H1 (cell line): ENCODE results near the gene METRNL. TPM values are rescaled to one million over a fixed set of nuclear protein-coding genes. Genes with fewer than 3 reads are reported as not detected.

Experiments
- CTCF ChIA-PET: fragments of 300-600 bp; sonication (Branson Sonifier 250); formaldehyde crosslinking; loops from one replicate; lab custom pipeline; 2021; ENCODE audit not compliant: partially characterized antibody; lab: Charles Lee
- POLR2A ChIA-PET: fragments of 300-600 bp; sonication (Branson Sonifier 250); formaldehyde crosslinking; loops from one replicate; lab custom pipeline; 2021; ENCODE audit warnings: inconsistent platforms; ENCODE audit not compliant: partially characterized antibody; lab: Charles Lee
- DNase-seq, 2 experiments: peaks; one replicate each; pipeline versions ENCODE4 v3.0.0 to v3.0.0-alpha.2; 2010 to 2022; ENCODE audit warnings: low spot score in 2 of 2, low read depth in 1 of 2, mixed read lengths in 1 of 2
- FAIRE-seq: peaks from 2 replicates; lab custom pipeline; 2011; peaks lifted over from hg19 to GRCh38; lab: Jason Lieb, UNC
- H2AFZ ChIP-seq: 2 replicates; pipeline ENCODE4 v1.8.1; 2012; ENCODE audit warnings: low read length, inconsistent platforms
- H2AK5ac ChIP-seq: 2 replicates; pipeline ENCODE4 v1.6.1; 2013; ENCODE audit warnings: low read depth, low read length
- H2BK120ac ChIP-seq: replicated peaks from 2 replicates; pipeline ENCODE3; 2013; ENCODE audit warnings: low read depth, low read length, inconsistent platforms
- H2BK12ac ChIP-seq: 2 replicates; pipeline ENCODE4 v1.6.1; 2013; ENCODE audit warnings: low read depth, low read length
- H2BK15ac ChIP-seq: 2 replicates; pipeline ENCODE4 v1.6.1; 2013; ENCODE audit warnings: low read length
- H2BK20ac ChIP-seq: 2 replicates; pipeline ENCODE4 v1.6.1; 2013; ENCODE audit warnings: low read length
- H2BK5ac ChIP-seq: 2 replicates; pipeline ENCODE4 v1.6.1; 2013; ENCODE audit warnings: low read depth, low read length
- H3K14ac ChIP-seq: 2 replicates; pipeline ENCODE4 v1.6.1; 2013; ENCODE audit warnings: inconsistent platforms; ENCODE audit not compliant: insufficient read length
- H3K18ac ChIP-seq: 2 replicates; pipeline ENCODE4 v1.6.1; 2013; ENCODE audit warnings: low read length; ENCODE audit errors: extremely low read depth
- H3K23ac ChIP-seq: 2 replicates; pipeline ENCODE4 v1.6.1; 2013; ENCODE audit warnings: inconsistent platforms; ENCODE audit not compliant: insufficient read length
- H3K23me2 ChIP-seq: 2 replicates; pipeline ENCODE4 v1.6.1; 2013; ENCODE audit warnings: low read depth, low read length
- H3K27ac ChIP-seq: 2 replicates; pipeline ENCODE4 v1.6.1; 2011; ENCODE audit warnings: low read depth, low read length, inconsistent platforms
- H3K27me3 ChIP-seq, 4 experiments: replicated peaks in 1 of 4; 1 replicate in 1 of 4; 2 replicates in 3 of 4; pipeline versions ENCODE4 v1.6.1 to v1.8.1; 2011 to 2013; ENCODE audit warnings: low read length in 3 of 4, mild to moderate bottlenecking in 3 of 4, inconsistent platforms in 2 of 4, mixed read lengths in 2 of 4, moderate library complexity in 1 of 4; ENCODE audit not compliant: control insufficient read depth in 3 of 4, insufficient read depth in 3 of 4; ENCODE audit errors: extremely low read depth in 1 of 4
- H3K36me3 ChIP-seq, 4 experiments: 2 replicates each; pipeline versions ENCODE4 v1.6.1 to v1.8.1; 2011 to 2013; ENCODE audit warnings: mild to moderate bottlenecking in 4 of 4, low read length in 3 of 4, moderate library complexity in 2 of 4, control low read depth in 1 of 4, inconsistent platforms in 1 of 4; ENCODE audit not compliant: insufficient read depth in 4 of 4, control insufficient read depth in 2 of 4
- H3K4ac ChIP-seq: replicated peaks from 2 replicates; pipeline ENCODE3; 2013; ENCODE audit warnings: low read length, low read depth, mixed read lengths, inconsistent platforms; ENCODE audit not compliant: insufficient read length
- H3K4me1 ChIP-seq, 4 experiments: replicated peaks in 1 of 4; 1 replicate in 1 of 4; 2 replicates in 3 of 4; pipeline versions ENCODE4 v1.6.1 to v1.8.1; 2011 to 2013; ENCODE audit warnings: low read length in 3 of 4, inconsistent platforms in 2 of 4, mixed read lengths in 1 of 4; ENCODE audit not compliant: insufficient read depth in 4 of 4, control insufficient read depth in 3 of 4
- H3K4me2 ChIP-seq, 2 experiments: 2 replicates each; pipeline versions ENCODE4 v1.6.1 to v1.8.1; 2011 to 2013; ENCODE audit warnings: low read depth in 2 of 2, low read length in 2 of 2, control low read depth in 1 of 2, inconsistent platforms in 1 of 2, mild to moderate bottlenecking in 1 of 2; ENCODE audit not compliant: insufficient read depth in 1 of 2
- H3K4me3 ChIP-seq, 4 experiments: fragments of 200-600, 300-600 bp in 1 of 4; sonication (generic), shearing (Covaris generic), sonication (Bioruptor Twin) in 1 of 4; 2 replicates each; pipeline versions ENCODE4 v1.5.1 to v1.8.1; 2011 to 2016; ENCODE audit warnings: low read length in 4 of 4, low read depth in 3 of 4, control low read depth in 2 of 4, inconsistent platforms in 2 of 4, mild to moderate bottlenecking in 2 of 4, mixed read lengths in 1 of 4, moderate library complexity in 1 of 4; ENCODE audit not compliant: insufficient read depth in 2 of 4; ENCODE audit errors: extremely low read depth in 1 of 4
- H3K56ac ChIP-seq: replicated peaks from 2 replicates; pipeline ENCODE3; 2013; ENCODE audit warnings: low read depth, mild to moderate bottlenecking, mixed read lengths, low read length, inconsistent platforms; ENCODE audit not compliant: insufficient read length
- H3K79me1 ChIP-seq: 2 replicates; pipeline ENCODE4 v1.6.1; 2013; ENCODE audit warnings: low read depth, low read length, control low read depth
- H3K79me2 ChIP-seq, 2 experiments: 2 replicates each; pipeline versions ENCODE4 v1.6.1 to v1.8.1; 2012 to 2013; ENCODE audit warnings: low read length in 2 of 2, mild to moderate bottlenecking in 2 of 2, inconsistent platforms in 1 of 2; ENCODE audit not compliant: insufficient read depth in 2 of 2, control insufficient read depth in 1 of 2
- H3K9ac ChIP-seq, 4 experiments: replicated peaks in 1 of 4; 1 replicate in 1 of 4; 2 replicates in 3 of 4; pipeline versions ENCODE4 v1.6.1 to v1.8.1; 2011 to 2013; ENCODE audit warnings: low read depth in 3 of 4, low read length in 3 of 4, control low read depth in 2 of 4, mild to moderate bottlenecking in 2 of 4, moderate library complexity in 2 of 4, inconsistent platforms in 1 of 4; ENCODE audit errors: extremely low read depth in 1 of 4
- H3K9me3 ChIP-seq, 2 experiments: 2 replicates each; pipeline versions ENCODE4 v1.6.1 to v1.8.1; 2012 to 2013; ENCODE audit warnings: mild to moderate bottlenecking in 2 of 2, moderate library complexity in 2 of 2, control low read depth in 1 of 2, inconsistent platforms in 1 of 2, low read depth in 1 of 2, low read length in 1 of 2, mixed read lengths in 1 of 2; ENCODE audit not compliant: insufficient read depth in 2 of 2
- H4K20me1 ChIP-seq, 2 experiments: replicated peaks in 1 of 2; 2 replicates each; pipeline versions ENCODE3 to v1.8.1; 2011 to 2013; ENCODE audit warnings: inconsistent platforms in 2 of 2, low read length in 2 of 2, mild to moderate bottlenecking in 1 of 2; ENCODE audit not compliant: insufficient read depth in 2 of 2, control insufficient read depth in 1 of 2
- H4K5ac ChIP-seq: 2 replicates; pipeline ENCODE4 v1.6.1; 2013; ENCODE audit warnings: low read length, low read depth, mixed read lengths, inconsistent platforms; ENCODE audit not compliant: insufficient read length
- H4K8ac ChIP-seq: 2 replicates; pipeline ENCODE4 v1.8.0; 2013; ENCODE audit warnings: mild to moderate bottlenecking, moderate library complexity, low read length, inconsistent platforms; ENCODE audit not compliant: insufficient read depth; ENCODE audit errors: extremely low read depth
- H4K91ac ChIP-seq: replicated peaks from 2 replicates; pipeline ENCODE3; 2013; ENCODE audit warnings: low read length, mixed read lengths, inconsistent platforms; ENCODE audit not compliant: insufficient read length
- ASH2L ChIP-seq: fragments of 200-600, 300-600 bp; sonication (generic); IDR thresholded peaks from one replicate; pipeline ENCODE4 v1.7.1; 2017; ENCODE audit warnings: low read length
- BCL11A ChIP-seq, 2 experiments: IDR thresholded peaks; one replicate each; pipeline ENCODE4 v1.6.1; 2011; ENCODE audit warnings: low read depth in 2 of 2, low read length in 2 of 2, mild to moderate bottlenecking in 2 of 2
- CREB1 ChIP-seq: IDR thresholded peaks from 2 replicates; pipeline ENCODE4 v1.6.1; 2012; ENCODE audit warnings: inconsistent platforms
- EZH2 ChIP-seq: fragments of 200-600 bp; sonication (generic); IDR thresholded peaks from 2 replicates; pipeline ENCODE4 v1.7.1; 2012; ENCODE audit warnings: low read depth, mild to moderate bottlenecking, moderate library complexity, low read length, inconsistent platforms; ENCODE audit not compliant: severe bottlenecking
- JUND ChIP-seq: IDR thresholded peaks from 2 replicates; pipeline ENCODE4 v1.6.1; 2011; ENCODE audit warnings: mild to moderate bottlenecking, improper control_type of control experiment, low read length
- KDM1A ChIP-seq: fragments of 200-600, 300-600 bp; sonication (generic); IDR thresholded peaks from 2 replicates; pipeline ENCODE4 v1.7.1; 2016; ENCODE audit warnings: mild to moderate bottlenecking, low read length, borderline replicate concordance
- POLR2AphosphoS5 ChIP-seq: IDR thresholded peaks from 2 replicates; pipeline ENCODE4 v1.6.1; 2011; ENCODE audit warnings: low read depth, low read length
- SIX5 ChIP-seq: IDR thresholded peaks from 2 replicates; pipeline ENCODE4 v1.6.1; 2011; ENCODE audit warnings: mild to moderate bottlenecking, low read depth, low read length
- SP1 ChIP-seq: IDR thresholded peaks from 2 replicates; pipeline ENCODE4 v1.6.1; 2011; ENCODE audit warnings: low read depth, low read length
- TAF1 ChIP-seq: IDR thresholded peaks from 2 replicates; pipeline ENCODE4 v1.6.1; 2011; ENCODE audit warnings: mild to moderate bottlenecking, low read depth, low read length
- TEAD4 ChIP-seq: IDR thresholded peaks from 2 replicates; pipeline ENCODE4 v1.6.1; 2012; ENCODE audit warnings: low read depth, low read length, inconsistent platforms, mixed read lengths
- WGBS, 2 experiments: shearing (Covaris generic) in 1 of 2; methylation state at CpG; one replicate each; pipeline versions ENCODE4 v1.1.6 to v1.1.7; 2013 to 2015; ENCODE audit warnings: low lambda C conversion rate in 2 of 2, mixed read lengths in 2 of 2, inconsistent platforms in 1 of 2, low coverage in 1 of 2, missing lambda C conversion rate in 1 of 2; ENCODE audit not compliant: insufficient replicate concordance in 2 of 2, insufficient coverage in 1 of 2, insufficient read length in 1 of 2; ENCODE audit errors: extremely low coverage in 1 of 2, missing lambda C conversion rate in 1 of 2; 5-methylcytosine and 5-hydroxymethylcytosine counted together
- polyA plus RNA-seq, 7 experiments: library from polyadenylated mRNA; depleted of rRNA in 3 of 7; stranded (reverse) in 5 of 7; unstranded in 2 of 7; fragments of >200 nt in 5 of 7; fragments of 200-250 nt in 2 of 7; gene quantifications; 1 replicate in 5 of 7; 2 replicates in 1 of 7; 4 replicates in 1 of 7; pipeline versions ENCODE4 v1.2.1 to v1.2.3, GENCODE V29; 2011 to 2013; ENCODE audit warnings: missing spikeins in 2 of 7, mixed read lengths in 2 of 7
- total RNA-seq: library from RNA; stranded (reverse); fragmentation: NEBNext Ultra II Directional; extraction: Animal tissue kit (Norgen Biotek cat#: 25700); gene quantifications from 2 replicates; pipeline ENCODE4 v1.2.1, GENCODE V29; 2021

The METRNL gene
- total and polyA plus RNA-seq, 2 of the 8 experiments (the other 6 are each of a cell fraction or from before 2014, with no cell fraction given): 13.9 to 14.2 TPM

- H2BK12ac ChIP-seq: peak overlapping the region; percentile 100
- peak overlapping the region; percentile 60; the same call in 1 of the 2 replicates for H3K27ac ChIP-seq
Measured at GRCh38 chr17:83083368-83084201, 4.2 kb downstream of the METRNL start.

More at GRCh38 chr17:83083368-83084201, 4.2 kb downstream of the METRNL start:
- peak; percentile 32 for FAIRE-seq
- H3K4me3 ChIP-seq: no peak overlapping the region; a peak in 1 of 8 replicates
- no peaks in the 10 kb centered on the region for H3K9me3 ChIP-seq
- WGBS, 2 experiments: 52% methylated on average over 24 of the region's 25 CpGs; no CpG with 5 or more reads in 1 of the 2 experiments
- H3K4me2 ChIP-seq: peak overlapping the region; percentile 22 to 66; a peak in 3 of 4 replicates
- peak overlapping the region; percentile 48 for H3K4ac ChIP-seq
- H2AFZ ChIP-seq: no peak overlapping the region
- peak overlapping the region; percentile 98 for H2BK5ac ChIP-seq
- peak overlapping the region in 2 of 4 experiments; percentile 35 to 45; a peak in 4 of 7 replicates for H3K9ac ChIP-seq
- H2BK120ac ChIP-seq: no peak overlapping the region
- peak overlapping the region; percentile 99; the same call in 1 of the 2 replicates for H2BK20ac ChIP-seq
- peak in 1 of 2 experiments; percentile 56 for DNase-seq
- H3K56ac ChIP-seq: no peak overlapping the region
- peaks cover 10% of the 10 kb centered on the region; the same call in 1 of the 2 replicates for H3K79me1 ChIP-seq
- peak overlapping the region; percentile 92 for H4K91ac ChIP-seq
- POLR2A ChIA-PET: interaction anchor here (0.6 to 2.4 kb wide), 9 partner anchors 8 to 186 kb away, joined by 3 to 7 read pairs (median 4); no protein-coding TSS in a partner anchor
- peaks cover 11 to 17% of the 10 kb centered on the region in 2 experiments for H4K20me1 ChIP-seq
- H2BK15ac ChIP-seq: peak overlapping the region; percentile 48
- peak overlapping the region; percentile 100 for H2AK5ac ChIP-seq
- peak overlapping the region; percentile 84; the same call in 1 of the 2 replicates for H4K8ac ChIP-seq
- H4K5ac ChIP-seq: peak overlapping the region; percentile 20
- peaks cover 3% of the 10 kb centered on the region; the same call in 1 of the 2 replicates for H3K23me2 ChIP-seq
- H3K14ac ChIP-seq: no peak overlapping the region
- CTCF ChIA-PET: interaction anchor here (0.5 to 1.6 kb wide), 4 partner anchors 10 to 635 kb away, joined by 3 to 8 read pairs (median 3); no protein-coding TSS in a partner anchor
- H3K79me2 ChIP-seq: peaks cover 0 to 29% of the 10 kb centered on the region in 2 experiments; a peak in 2 of 4 replicates
- no peaks in the 10 kb centered on the region for H3K36me3 ChIP-seq
- H3K4me1 ChIP-seq: peaks cover 7 to 36% (median 22%) of the 10 kb centered on the region in 4 experiments
- TF ChIP-seq CREB1 (peak; percentile 86), BCL11A (IDR thresholded peaks at IDR 0.05; ENCODE audit: low read depth in 2 of 2, low read length in 2 of 2) (no peak), POLR2AphosphoS5 (0 out of 2 replicates have a peak, but pooled peaks have one; percentile 28), SP1 (peak; percentile 80), EZH2 (no peak), SIX5 (no peak), TAF1 (peak; percentile 30; the same call in 1 of the 2 replicates), ASH2L (peak; percentile 53), TEAD4 (peak; percentile 81), JUND (peak; percentile 82), KDM1A (no peak)
- TF ChIP-seq, all 59 proteins: peak for 7
- peak overlapping the region; percentile 75 for H3K18ac ChIP-seq
- no peak overlapping the region for H3K23ac ChIP-seq
- peaks cover 1 to 24% (median 16%) of the 10 kb centered on the region in 4 experiments; a peak in 6 of 7 replicates for H3K27me3 ChIP-seq
